A549 (cell line): ENCODE measurements around the gene UGT1A7.

ENCODE experiments used
- CBX8 ChIP-seq: fragments of 200-600 bp; sonication (generic); IDR thresholded peaks from 2 replicates; pipeline ENCODE4 v1.6.1; 2016
- CEBPB ChIP-seq, 2 experiments: fragments of >200 bp in 1 of 2; sonication (Bioruptor Twin) in 1 of 2; formaldehyde crosslinking in 1 of 2; IDR thresholded peaks; 2 replicates each; pipeline ENCODE4 v1.6.1; 2012 to 2016
- CHD4 ChIP-seq: fragments of 200-600 bp; sonication (generic); IDR thresholded peaks from 2 replicates; pipeline ENCODE4 v1.6.1; 2016; ENCODE audit warnings: antibody characterized with exemption, mild to moderate bottlenecking, borderline replicate concordance
- CTCF ChIP-seq: fragments of >200 bp; sonication (Bioruptor Twin); formaldehyde crosslinking; IDR thresholded peaks from 3 replicates; pipeline ENCODE4 v1.5.1; 2016
- HDAC2 ChIP-seq: fragments of 200-600 bp; sonication (generic); IDR thresholded peaks from 2 replicates; pipeline ENCODE4 v1.6.1; 2016
- KDM1A ChIP-seq: fragments of 200-600 bp; sonication (generic); IDR thresholded peaks from 2 replicates; pipeline ENCODE4 v1.6.1; 2016; ENCODE audit warnings: low read depth, mild to moderate bottlenecking
- MAX ChIP-seq: IDR thresholded peaks from 2 replicates; pipeline ENCODE4 v1.6.1; 2012
- NR3C1 ChIP-seq: fragments of >200 bp; sonication (Bioruptor Twin); formaldehyde crosslinking; IDR thresholded peaks from 3 replicates; pipeline ENCODE4 v1.6.1; 2017
- POLR2A ChIP-seq: IDR thresholded peaks from 2 replicates; pipeline ENCODE4 v1.6.1; 2012; ENCODE audit warnings: mild to moderate bottlenecking, low read length
- REST ChIP-seq: fragments of 200-600 bp; sonication (generic); IDR thresholded peaks from 2 replicates; pipeline ENCODE4 v1.6.1; 2016; ENCODE audit warnings: antibody characterized with exemption, mild to moderate bottlenecking, moderate library complexity
- RFX5 ChIP-seq: fragments of 450-650 bp; IDR thresholded peaks from 2 replicates; pipeline ENCODE4 v1.7.1; 2014; ENCODE audit warnings: antibody characterized with exemption, mild to moderate bottlenecking, moderate library complexity

GRCh38 chr2:233639860-233640259, 41.8 kb upstream of the UGT1A7 start:
- TF ChIP-seq KDM1A, result no peak
- TF ChIP-seq HDAC2, result no peak
- TF ChIP-seq CTCF, result no peak
- TF ChIP-seq CHD4, result no peak
- TF ChIP-seq MAX, result no peak
- TF ChIP-seq REST, result no peak
- TF ChIP-seq RFX5, result no peak
- TF ChIP-seq NR3C1, result no peak
- no peak for TF ChIP-seq POLR2A
- TF ChIP-seq CEBPB (IDR thresholded peaks at IDR 0.05), result no peak
- TF ChIP-seq CBX8, result no peak
